GM23338 (cell line): Measurements from ENCODE around the gene HDAC11. TPM values are rescaled to one million over a fixed set of nuclear protein-coding genes. Genes with fewer than 3 reads are reported as not detected.

Experiments
- ATAC-seq: fragments of 200-7000 bp; cut with Tn5 transposase; 3 replicates; pipeline ENCODE4 v1.9.1; 2020
- DNase-seq: peaks from one replicate; pipeline ENCODE4 v3.0.0-alpha.2; 2015; ENCODE audit warnings: low spot score
- H2AFZ ChIP-seq: fragments of 200-600 bp; sonication (generic); 2 replicates; pipeline ENCODE4 v1.8.0; 2016; ENCODE audit warnings: antibody characterized with exemption, mild to moderate bottlenecking, moderate library complexity
- H3F3A ChIP-seq: fragments of 200-600 bp; sonication (generic); replicated peaks from 2 replicates; pipeline ENCODE4 v1.8.0; 2017; ENCODE audit warnings: antibody characterized with exemption, mixed run types, low read depth
- H3K27ac ChIP-seq: fragments of 200-600 bp; sonication (generic); 2 replicates; pipeline ENCODE4 v1.6.1; 2016; ENCODE audit warnings: low read depth
- H3K27me3 ChIP-seq: fragments of 200-600 bp; sonication (generic); 2 replicates; pipeline ENCODE4 v1.8.0; 2016; ENCODE audit warnings: mild to moderate bottlenecking, mixed run types, moderate library complexity; ENCODE audit not compliant: insufficient read depth
- H3K36me3 ChIP-seq: fragments of 200-600 bp; sonication (generic); 2 replicates; pipeline ENCODE4 v1.8.0; 2016; ENCODE audit warnings: mild to moderate bottlenecking; ENCODE audit not compliant: insufficient read depth
- H3K4me1 ChIP-seq: fragments of 200-600 bp; sonication (generic); 2 replicates; pipeline ENCODE4 v1.8.0; 2016; ENCODE audit warnings: mild to moderate bottlenecking, moderate library complexity; ENCODE audit not compliant: insufficient read depth
- H3K4me2 ChIP-seq: fragments of 200-600 bp; sonication (generic); 2 replicates; pipeline ENCODE4 v1.7.1; 2017; ENCODE audit warnings: mixed run types
- H3K4me3 ChIP-seq: fragments of 200-600 bp; sonication (generic); 2 replicates; pipeline ENCODE4 v1.6.1; 2016; ENCODE audit warnings: mixed run types
- H3K79me2 ChIP-seq: fragments of 200-600 bp; sonication (generic); replicated peaks from 2 replicates; pipeline ENCODE4 v1.8.0; 2017; ENCODE audit warnings: mild to moderate bottlenecking; ENCODE audit not compliant: insufficient read depth
- H3K9me2 ChIP-seq: fragments of 200-600 bp; sonication (generic); 2 replicates; pipeline ENCODE4 v1.8.0; 2017; ENCODE audit not compliant: insufficient read depth
- H4K20me1 ChIP-seq: fragments of 200-600 bp; sonication (generic); replicated peaks from 2 replicates; pipeline ENCODE4 v1.8.0; 2017; ENCODE audit warnings: mild to moderate bottlenecking; ENCODE audit not compliant: insufficient read depth
- H3K27ac Mint-ChIP-seq: 2 replicates; pipeline ENCODE4 v1.8.0; 2020; ENCODE audit warnings: inconsistent platforms, mild to moderate bottlenecking, moderate library complexity, mixed read lengths
- H3K27me3 Mint-ChIP-seq: 3 replicates; pipeline ENCODE4 v1.8.0; 2022; ENCODE audit warnings: low read depth, mild to moderate bottlenecking, moderate library complexity, mixed read lengths, inconsistent platforms; ENCODE audit not compliant: insufficient read depth, poor library complexity
- H3K36me3 Mint-ChIP-seq: 3 replicates; pipeline ENCODE4 v1.8.0; 2021; ENCODE audit warnings: low read depth, mild to moderate bottlenecking, inconsistent platforms, moderate library complexity, mixed read lengths
- H3K4me1 Mint-ChIP-seq: 3 replicates; pipeline ENCODE4 v1.8.0; 2020; ENCODE audit warnings: mild to moderate bottlenecking, inconsistent platforms, mixed read lengths
- H3K4me3 Mint-ChIP-seq: 3 replicates; pipeline ENCODE4 v1.8.0; 2021; ENCODE audit warnings: moderate library complexity, mild to moderate bottlenecking, inconsistent platforms, mixed read lengths
- H3K9me3 Mint-ChIP-seq: 3 replicates; pipeline ENCODE4 v1.8.0; 2020; ENCODE audit warnings: moderate library complexity, mild to moderate bottlenecking, inconsistent platforms, mixed read lengths
- CREB1 ChIP-seq: fragments of 250-450 bp; sonication (Bioruptor Pico); IDR thresholded peaks from 2 replicates; pipeline ENCODE4 v1.5.0; 2020; ENCODE audit warnings: low read depth, mild to moderate bottlenecking, moderate library complexity
- EZH2 ChIP-seq: fragments of 200-600 bp; sonication (generic); IDR thresholded peaks from one replicate; pipeline ENCODE4 v1.8.0; 2017; ENCODE audit warnings: antibody characterized with exemption, mild to moderate bottlenecking, low read depth; ENCODE audit not compliant: unreplicated experiment
- JUNB ChIP-seq: IDR thresholded peaks from one replicate; pipeline ENCODE4 v1.6.1; 2016; ENCODE audit warnings: antibody characterized with exemption; ENCODE audit not compliant: unreplicated experiment
- NANOG ChIP-seq: IDR thresholded peaks from 2 replicates; pipeline ENCODE4 v1.6.1; 2016; ENCODE audit warnings: antibody characterized with exemption, borderline replicate concordance
- POLR2AphosphoS5 ChIP-seq: IDR thresholded peaks from 2 replicates; pipeline ENCODE4 v1.6.1; 2016; ENCODE audit warnings: antibody characterized with exemption, low read depth
- ZNF114 ChIP-seq: fragments of 250-450 bp; sonication (Bioruptor Pico); IDR thresholded peaks from 2 replicates; pipeline ENCODE4 v1.5.0; 2020; ENCODE audit warnings: mild to moderate bottlenecking, moderate library complexity
- ZNF331 ChIP-seq: fragments of 250-450 bp; sonication (Bioruptor Pico); IDR thresholded peaks from 2 replicates; pipeline ENCODE4 v1.5.0; 2020; ENCODE audit warnings: low read depth, mild to moderate bottlenecking, moderate library complexity
- polyA plus RNA-seq: library from polyadenylated mRNA; unstranded; fragments of >200 nt; fragmentation: Nextera tagmentation; extraction: Ambion mirVana; gene quantifications from 2 replicates; pipeline ENCODE4 v1.2.1, GENCODE V29; 2016
- total RNA-seq: library from RNA; depleted of rRNA; stranded (reverse); fragments of >200 nt; shearing (Covaris generic); gene quantifications from 2 replicates; pipeline ENCODE4 v1.2.3, GENCODE V29; 2014
- TF ChIP-seq, protein P1 (sequence below): IDR thresholded peaks from 2 replicates; pipeline ENCODE4 v1.6.1; 2016; ENCODE audit warnings: antibody characterized with exemption
- TF ChIP-seq, protein P2 (sequence below): IDR thresholded peaks from one replicate; pipeline ENCODE4 v1.6.1; 2018; ENCODE audit warnings: antibody characterized with exemption; ENCODE audit not compliant: unreplicated experiment
- TF ChIP-seq, protein P3 (sequence below): fragments of 250-450 bp; sonication (Bioruptor Pico); IDR thresholded peaks from 2 replicates; pipeline ENCODE4 v1.5.0; 2020; ENCODE audit warnings: mild to moderate bottlenecking, moderate library complexity

Gene HDAC11
- total and polyA plus RNA-seq, 2 experiments from 2014 or later = 5.4 to 15.8 TPM

DNA sequence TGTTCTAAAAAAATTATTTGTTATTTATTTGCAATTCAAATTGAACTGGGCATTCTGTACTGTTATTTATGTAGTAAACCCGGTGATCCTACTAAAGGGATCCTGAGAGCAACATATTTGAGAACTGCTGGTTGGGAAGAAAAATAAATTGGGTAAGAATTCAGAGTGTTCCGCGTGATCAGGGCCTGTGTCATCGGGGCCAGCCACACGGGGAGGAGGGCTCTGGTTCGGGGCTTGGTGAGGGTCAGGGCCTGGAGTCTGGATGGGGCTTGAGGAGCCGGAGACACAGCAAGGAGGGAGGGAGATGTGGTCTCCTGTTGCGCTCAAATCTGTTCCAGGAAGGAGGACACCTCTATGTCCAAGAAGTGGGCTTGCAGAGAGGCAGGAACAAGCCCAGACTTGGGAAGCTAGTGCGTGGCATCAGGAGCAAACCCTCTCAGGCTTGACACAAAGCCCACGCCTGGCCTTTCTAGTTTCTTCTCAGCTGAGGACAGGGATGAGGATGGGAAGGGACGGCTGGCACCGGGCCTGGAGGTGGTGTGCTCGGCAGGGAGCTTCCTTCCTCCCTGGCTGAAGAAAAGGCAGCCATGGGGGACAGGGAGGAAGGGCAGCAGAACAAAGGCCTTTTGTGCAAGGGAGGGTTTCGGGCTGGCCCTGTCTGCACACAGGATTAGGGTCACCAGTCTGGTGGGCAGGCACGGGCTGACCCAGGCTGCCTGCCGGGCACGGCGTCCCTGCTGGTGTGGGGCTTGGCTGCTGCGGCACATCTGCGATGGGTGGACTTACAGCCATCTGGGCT is 45.9 kb downstream of the HDAC11 start (continued):
- TF ChIP-seq, protein P1, sequence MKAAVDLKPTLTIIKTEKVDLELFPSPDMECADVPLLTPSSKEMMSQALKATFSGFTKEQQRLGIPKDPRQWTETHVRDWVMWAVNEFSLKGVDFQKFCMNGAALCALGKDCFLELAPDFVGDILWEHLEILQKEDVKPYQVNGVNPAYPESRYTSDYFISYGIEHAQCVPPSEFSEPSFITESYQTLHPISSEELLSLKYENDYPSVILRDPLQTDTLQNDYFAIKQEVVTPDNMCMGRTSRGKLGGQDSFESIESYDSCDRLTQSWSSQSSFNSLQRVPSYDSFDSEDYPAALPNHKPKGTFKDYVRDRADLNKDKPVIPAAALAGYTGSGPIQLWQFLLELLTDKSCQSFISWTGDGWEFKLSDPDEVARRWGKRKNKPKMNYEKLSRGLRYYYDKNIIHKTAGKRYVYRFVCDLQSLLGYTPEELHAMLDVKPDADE = no peak
- TF ChIP-seq ZNF114 (CRISPR knock-in tag) (no peak), EZH2 (no peak), POLR2AphosphoS5 (no peak)
- TF ChIP-seq, protein P2, sequence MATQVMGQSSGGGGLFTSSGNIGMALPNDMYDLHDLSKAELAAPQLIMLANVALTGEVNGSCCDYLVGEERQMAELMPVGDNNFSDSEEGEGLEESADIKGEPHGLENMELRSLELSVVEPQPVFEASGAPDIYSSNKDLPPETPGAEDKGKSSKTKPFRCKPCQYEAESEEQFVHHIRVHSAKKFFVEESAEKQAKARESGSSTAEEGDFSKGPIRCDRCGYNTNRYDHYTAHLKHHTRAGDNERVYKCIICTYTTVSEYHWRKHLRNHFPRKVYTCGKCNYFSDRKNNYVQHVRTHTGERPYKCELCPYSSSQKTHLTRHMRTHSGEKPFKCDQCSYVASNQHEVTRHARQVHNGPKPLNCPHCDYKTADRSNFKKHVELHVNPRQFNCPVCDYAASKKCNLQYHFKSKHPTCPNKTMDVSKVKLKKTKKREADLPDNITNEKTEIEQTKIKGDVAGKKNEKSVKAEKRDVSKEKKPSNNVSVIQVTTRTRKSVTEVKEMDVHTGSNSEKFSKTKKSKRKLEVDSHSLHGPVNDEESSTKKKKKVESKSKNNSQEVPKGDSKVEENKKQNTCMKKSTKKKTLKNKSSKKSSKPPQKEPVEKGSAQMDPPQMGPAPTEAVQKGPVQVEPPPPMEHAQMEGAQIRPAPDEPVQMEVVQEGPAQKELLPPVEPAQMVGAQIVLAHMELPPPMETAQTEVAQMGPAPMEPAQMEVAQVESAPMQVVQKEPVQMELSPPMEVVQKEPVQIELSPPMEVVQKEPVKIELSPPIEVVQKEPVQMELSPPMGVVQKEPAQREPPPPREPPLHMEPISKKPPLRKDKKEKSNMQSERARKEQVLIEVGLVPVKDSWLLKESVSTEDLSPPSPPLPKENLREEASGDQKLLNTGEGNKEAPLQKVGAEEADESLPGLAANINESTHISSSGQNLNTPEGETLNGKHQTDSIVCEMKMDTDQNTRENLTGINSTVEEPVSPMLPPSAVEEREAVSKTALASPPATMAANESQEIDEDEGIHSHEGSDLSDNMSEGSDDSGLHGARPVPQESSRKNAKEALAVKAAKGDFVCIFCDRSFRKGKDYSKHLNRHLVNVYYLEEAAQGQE = no peak

DNA sequence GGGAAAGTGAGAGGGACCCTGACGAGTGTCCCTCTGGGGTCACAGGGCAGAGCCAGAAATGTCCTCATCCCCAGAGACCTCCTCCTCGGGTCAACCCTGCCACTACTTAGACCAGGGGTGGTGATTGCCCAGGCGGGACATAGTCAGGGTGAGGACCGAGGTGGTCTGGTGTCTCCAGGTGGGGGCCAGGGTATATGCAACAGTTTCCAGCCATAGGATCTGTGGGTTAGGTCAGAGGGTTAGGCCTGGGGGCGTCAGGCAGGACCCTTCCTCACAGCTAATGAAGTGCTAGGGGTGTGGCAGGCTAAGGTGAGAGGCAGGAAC is 46.5 kb downstream of the HDAC11 start:
- Mint-ChIP-seq H3K27ac (peak overlapping the region; percentile 86; the same call in 1 of the 2 replicates), H3K4me1 (peaks cover 30% of the 10 kb centered on the region), H3K4me3 (no peak overlapping the region), H3K27me3 (peaks cover 13% of the 10 kb centered on the region), H3K9me3 (peaks cover 12% of the 10 kb centered on the region; the same call in 2 of the 3 replicates), H3K36me3 (peaks cover 3% of the 10 kb centered on the region)
- Histone ChIP-seq H3K27ac (no peak overlapping the region), H3K9me2 (no peaks in the 10 kb centered on the region), H3K27me3 (no peaks in the 10 kb centered on the region), H3K36me3 (no peaks in the 10 kb centered on the region), H3F3A (no peaks in the 10 kb centered on the region), H3K79me2 (no peaks in the 10 kb centered on the region), H2AFZ (peak overlapping the region; percentile 96), H4K20me1 (no peaks in the 10 kb centered on the region), H3K4me2 (no peak overlapping the region), H3K4me3 (no peak overlapping the region), H3K4me1 (peaks cover 11% of the 10 kb centered on the region; the same call in 1 of the 2 replicates)
- no peak for DNase-seq
- no peak for ATAC-seq
- TF ChIP-seq NANOG = no peak
- TF ChIP-seq ZNF331 = no peak
- TF ChIP-seq ZNF114 (CRISPR knock-in tag) = no peak
- TF ChIP-seq, protein P2 = no peak
- TF ChIP-seq, protein P3, sequence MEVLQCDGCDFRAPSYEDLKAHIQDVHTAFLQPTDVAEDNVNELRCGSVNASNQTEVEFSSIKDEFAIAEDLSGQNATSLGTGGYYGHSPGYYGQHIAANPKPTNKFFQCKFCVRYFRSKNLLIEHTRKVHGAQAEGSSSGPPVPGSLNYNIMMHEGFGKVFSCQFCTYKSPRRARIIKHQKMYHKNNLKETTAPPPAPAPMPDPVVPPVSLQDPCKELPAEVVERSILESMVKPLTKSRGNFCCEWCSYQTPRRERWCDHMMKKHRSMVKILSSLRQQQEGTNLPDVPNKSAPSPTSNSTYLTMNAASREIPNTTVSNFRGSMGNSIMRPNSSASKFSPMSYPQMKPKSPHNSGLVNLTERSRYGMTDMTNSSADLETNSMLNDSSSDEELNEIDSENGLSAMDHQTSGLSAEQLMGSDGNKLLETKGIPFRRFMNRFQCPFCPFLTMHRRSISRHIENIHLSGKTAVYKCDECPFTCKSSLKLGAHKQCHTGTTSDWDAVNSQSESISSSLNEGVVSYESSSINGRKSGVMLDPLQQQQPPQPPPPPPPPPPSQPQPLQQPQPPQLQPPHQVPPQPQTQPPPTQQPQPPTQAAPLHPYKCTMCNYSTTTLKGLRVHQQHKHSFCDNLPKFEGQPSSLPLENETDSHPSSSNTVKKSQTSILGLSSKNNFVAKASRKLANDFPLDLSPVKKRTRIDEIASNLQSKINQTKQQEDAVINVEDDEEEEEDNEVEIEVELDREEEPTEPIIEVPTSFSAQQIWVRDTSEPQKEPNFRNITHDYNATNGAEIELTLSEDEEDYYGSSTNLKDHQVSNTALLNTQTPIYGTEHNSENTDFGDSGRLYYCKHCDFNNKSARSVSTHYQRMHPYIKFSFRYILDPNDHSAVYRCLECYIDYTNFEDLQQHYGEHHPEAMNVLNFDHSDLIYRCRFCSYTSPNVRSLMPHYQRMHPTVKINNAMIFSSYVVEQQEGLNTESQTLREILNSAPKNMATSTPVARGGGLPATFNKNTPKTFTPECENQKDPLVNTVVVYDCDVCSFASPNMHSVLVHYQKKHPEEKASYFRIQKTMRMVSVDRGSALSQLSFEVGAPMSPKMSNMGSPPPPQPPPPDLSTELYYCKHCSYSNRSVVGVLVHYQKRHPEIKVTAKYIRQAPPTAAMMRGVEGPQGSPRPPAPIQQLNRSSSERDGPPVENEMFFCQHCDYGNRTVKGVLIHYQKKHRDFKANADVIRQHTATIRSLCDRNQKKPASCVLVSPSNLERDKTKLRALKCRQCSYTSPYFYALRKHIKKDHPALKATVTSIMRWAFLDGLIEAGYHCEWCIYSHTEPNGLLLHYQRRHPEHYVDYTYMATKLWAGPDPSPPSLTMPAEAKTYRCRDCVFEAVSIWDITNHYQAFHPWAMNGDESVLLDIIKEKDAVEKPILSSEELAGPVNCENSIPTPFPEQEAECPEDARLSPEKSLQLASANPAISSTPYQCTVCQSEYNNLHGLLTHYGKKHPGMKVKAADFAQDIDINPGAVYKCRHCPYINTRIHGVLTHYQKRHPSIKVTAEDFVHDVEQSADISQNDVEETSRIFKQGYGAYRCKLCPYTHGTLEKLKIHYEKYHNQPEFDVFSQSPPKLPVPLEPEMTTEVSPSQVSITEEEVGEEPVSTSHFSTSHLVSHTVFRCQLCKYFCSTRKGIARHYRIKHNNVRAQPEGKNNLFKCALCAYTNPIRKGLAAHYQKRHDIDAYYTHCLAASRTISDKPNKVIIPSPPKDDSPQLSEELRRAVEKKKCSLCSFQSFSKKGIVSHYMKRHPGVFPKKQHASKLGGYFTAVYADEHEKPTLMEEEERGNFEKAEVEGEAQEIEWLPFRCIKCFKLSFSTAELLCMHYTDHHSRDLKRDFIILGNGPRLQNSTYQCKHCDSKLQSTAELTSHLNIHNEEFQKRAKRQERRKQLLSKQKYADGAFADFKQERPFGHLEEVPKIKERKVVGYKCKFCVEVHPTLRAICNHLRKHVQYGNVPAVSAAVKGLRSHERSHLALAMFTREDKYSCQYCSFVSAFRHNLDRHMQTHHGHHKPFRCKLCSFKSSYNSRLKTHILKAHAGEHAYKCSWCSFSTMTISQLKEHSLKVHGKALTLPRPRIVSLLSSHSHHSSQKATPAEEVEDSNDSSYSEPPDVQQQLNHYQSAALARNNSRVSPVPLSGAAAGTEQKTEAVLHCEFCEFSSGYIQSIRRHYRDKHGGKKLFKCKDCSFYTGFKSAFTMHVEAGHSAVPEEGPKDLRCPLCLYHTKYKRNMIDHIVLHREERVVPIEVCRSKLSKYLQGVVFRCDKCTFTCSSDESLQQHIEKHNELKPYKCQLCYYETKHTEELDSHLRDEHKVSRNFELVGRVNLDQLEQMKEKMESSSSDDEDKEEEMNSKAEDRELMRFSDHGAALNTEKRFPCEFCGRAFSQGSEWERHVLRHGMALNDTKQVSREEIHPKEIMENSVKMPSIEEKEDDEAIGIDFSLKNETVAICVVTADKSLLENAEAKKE = no peak
- no peak for TF ChIP-seq JUNB
- TF ChIP-seq CREB1 (CRISPR knock-in tag) = no peak
